ENCODE results near the gene RUBCN.
"Not testable (repeated sequence)": the region's sequence is repeated elsewhere in the genome, so short reads cannot be mapped to it uniquely, and the experiment has no call there.

Gene RUBCN

DNA sequence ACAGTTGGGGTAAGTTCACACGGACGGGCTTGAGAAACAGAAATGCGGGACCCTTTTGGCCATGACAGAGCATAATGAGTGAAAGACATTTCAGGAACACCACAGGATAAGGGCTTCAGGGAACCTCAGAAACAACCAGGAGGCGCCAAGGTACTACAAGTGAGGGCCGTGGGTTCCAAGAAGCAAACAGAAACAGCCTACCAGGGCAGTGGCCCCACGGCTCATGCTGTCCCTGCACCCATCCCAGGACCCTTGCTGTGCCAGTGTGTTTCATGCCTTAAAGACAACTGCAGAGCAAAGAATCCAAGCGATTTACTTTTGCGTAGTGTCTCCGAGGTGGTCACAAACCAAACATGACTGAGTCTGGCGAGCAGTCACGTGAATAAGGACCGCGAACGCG is 54.0 kb downstream of the RUBCN start:
- DNase-seq: no peak

DNA sequence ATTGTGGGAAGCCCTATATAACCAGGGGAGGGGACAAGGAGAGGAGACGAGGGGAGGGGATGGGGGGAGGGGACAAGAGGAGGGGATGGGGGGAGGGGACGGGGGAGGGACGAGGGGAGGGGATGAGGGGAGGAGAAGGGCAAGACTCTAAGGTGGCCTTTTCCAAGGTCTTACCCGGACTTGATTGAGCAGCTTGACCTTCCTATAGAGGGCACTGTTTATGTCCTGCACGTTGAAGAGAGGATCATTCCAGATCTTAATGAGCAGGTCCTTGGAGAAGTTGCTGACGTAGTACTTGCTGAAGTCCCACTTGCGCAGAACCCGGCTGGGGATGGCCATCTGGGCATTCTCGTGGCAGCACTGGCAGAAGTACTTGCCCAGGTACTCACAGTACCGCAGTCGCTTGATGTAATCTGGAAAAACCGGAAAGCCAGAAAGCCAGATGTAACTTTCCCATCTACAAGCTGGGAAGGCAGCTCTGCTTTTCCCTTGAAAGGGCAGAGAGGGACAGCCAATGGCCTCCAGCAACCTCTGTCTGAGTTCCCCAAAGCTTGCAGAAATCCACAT is 55.7 kb downstream of the RUBCN start:
- DNase-seq: no peak

DNA sequence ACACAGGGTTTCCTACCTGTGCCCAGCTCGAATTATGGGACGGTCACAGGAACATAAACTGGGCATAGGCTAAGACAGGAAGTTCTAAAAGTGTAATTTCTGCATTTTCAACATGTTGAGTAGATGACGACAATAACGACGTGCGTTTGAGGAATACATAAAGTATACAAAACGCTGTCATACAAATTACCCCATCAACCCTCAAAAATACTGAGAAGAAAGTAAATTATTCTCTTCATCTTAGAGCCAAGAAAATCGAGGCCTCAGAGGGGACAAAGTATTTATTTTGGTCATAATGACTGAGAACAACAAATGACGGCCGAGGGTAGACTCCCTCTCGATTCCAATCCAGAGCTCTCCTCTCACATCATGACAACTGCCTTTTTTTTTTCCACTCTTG is 60.8 kb downstream of the RUBCN start:
- no peak for DNase-seq

DNA sequence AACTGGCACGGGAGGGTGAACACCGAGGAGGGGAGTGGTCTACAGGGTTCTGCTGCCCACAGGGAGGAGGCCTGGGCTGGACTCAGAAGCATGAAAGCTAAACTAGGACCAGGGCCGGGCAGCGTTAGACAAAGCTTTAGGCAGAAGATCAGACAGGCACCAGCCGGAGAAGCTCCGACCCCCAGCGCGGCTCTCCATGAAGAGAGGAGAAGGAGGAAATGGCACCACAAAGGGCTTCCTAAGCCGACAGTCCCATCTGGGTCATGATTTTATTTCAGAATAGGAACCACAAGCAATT is 61.2 kb downstream of the RUBCN start:
- DNase-seq: no peak

DNA sequence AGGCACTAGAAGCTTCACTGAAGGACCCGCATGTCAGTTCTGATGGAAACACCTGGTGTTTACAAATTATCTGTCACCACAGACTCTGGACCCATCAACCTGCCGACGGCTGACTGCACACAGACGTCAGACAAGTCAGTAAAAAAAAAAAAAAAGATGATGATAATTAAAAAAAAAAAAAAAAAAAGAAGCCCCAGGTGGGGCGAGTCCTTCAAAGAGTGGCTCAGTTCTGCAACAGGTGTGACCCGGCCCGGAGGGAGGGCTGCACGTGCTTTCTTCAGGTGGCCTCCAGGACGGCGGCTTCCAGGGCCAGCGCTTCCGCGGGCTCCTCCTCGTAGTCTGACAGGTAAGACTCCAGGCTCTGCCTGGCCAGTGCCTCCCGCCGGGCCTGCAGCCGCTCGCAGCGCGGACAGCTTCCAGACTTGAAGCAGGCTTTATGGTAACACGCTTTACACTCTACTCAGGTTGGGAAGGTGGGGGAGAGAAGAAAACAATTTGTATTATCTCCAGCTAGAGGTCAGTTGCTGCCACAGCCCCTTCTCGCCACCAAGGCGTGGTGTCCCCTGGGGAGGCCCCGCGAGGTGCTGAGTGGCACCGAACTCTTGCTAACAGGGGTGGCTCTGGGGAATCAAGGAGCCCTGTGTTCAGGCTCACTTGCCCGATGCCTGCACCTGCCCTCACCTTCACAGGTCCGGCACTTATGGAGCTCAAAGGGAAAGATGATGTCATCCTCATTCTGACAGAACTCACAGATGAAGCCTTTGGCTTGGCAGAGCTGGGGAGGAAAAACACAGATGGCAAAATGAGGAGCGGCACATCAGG is 61.8 kb downstream of the RUBCN start:
- no peak for DNase-seq

DNA sequence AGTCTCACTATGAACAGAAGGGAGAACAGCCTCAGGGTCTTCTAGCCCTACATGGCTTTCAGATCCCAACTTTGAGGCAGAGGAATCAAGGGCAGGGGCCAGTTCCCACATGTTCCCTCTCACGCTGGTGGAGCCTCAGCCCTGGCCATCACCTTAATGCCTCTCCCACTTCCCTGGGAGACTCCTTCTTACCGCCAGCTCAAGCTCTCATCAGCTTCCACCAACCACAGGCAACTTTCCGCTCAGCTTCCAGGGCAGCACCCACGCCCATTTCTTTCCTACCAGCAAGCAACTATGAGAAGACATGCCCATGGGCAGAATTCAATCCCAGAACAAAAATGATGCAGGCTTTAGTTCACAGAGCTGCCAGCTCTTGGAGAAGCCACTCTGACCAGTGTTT is 63.5 kb downstream of the RUBCN start:
- no peak for DNase-seq

DNA sequence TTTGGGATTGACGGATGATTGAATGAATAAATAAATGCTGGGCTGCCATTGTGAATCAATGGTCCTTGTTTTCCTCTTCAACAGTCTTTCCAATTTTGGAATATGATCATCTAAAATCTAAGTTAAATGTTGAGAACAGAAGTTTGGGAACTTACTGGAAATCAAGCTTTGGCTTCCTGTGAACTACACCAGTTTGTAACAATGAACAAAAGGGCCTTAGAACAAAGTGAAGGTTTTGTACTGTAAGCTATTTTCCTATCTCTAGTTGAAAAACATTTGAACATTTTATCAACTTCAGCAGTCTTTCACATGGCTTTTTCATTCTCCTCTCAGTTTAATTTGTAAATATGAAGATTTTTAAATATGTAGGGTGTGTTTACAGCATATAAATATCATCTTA is 66.3 kb downstream of the RUBCN start:
- no peak for DNase-seq

DNA sequence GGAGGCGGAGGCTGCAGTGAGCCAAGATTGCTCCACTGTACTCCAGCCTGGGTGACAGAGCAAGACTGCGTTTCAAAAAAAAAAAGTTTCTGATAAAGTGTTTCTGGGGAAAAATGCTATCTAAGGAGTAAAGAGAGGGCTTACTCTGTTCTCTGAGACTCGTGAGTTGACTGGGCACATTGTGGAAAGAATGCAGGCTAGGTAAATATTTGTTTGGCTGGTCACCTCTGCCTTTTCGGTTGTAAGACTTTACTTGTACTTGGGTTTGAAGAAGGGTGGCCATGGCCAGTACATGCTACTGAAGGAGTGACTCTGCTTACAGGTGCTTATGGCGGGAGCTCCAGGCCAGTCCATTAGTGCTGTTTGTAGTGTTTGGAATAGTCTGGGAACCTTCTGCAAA is 68.7 kb downstream of the RUBCN start:
- DNase-seq: no peak

DNA sequence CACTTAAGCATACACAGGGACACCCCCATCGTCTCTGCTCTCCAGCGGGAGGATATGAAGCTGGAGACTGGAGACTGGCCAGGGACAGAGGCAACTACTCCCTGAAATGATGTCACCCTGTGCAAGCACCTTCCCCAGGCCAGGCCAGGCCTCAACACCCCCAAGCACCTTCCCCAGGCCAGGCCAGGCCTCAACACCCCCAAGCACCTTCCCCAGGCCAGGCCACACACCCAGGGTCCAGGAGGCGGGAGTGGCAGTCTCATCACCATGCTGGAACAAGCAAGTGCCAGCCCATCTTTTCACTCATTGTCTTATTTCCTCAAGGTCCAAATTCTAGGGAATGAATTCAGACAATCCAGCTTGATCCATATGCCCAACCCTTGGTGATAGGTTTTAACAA is 69.4 kb downstream of the RUBCN start:
- not testable (repeated sequence) for DNase-seq

DNA sequence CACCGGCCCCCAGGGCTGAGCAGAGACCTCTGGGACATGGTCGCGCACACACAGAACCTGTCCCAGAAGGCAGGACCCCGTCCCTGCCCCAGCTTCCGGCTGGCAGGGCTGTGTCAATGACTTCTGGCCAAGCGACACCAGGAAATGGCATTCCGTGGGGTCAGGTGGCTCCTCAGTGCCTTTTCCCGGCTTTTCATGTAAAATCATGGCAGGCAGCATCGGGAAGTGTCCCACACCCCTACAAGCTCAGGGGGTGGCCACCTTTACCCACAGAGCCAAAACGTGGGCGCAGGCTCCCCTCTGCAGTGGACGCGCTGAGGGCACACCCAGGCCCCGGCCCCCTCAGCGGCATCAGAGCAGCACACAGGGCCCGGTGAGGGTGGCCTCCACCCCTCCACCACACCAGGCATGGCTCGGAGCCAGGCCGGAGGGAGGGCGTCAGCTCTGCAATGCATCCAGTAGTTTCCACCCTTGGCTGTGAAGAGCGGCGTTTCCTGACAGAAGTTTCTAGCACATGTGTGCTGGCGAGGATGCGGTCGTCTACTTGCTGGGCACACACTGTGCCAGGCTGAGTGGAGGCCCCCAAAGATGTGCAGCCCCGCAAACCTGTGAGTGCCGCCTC is 70.4 kb downstream of the RUBCN start:
- not testable (repeated sequence) for DNase-seq

DNA sequence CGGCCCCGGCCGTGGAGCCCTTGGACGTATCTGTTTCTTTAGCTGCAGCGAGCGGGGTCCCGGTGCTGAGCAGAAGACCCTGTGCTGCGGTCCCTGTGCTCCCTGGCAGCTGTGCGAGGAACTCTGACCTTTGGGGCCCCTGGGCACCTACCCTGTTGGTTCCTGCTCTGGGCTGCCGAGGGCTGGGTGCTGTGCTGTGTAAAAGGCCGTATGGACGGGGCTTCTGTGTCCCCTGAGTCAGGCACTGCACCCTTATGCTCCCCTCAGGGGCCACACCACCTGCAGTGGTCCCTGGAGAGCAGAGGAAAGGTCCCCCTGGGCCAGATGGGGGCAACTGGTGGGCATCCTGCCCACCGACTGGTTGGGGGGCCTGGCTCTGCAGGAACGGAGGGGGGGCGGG is 71.2 kb downstream of the RUBCN start:
- DNase-seq: not testable (repeated sequence)

DNA sequence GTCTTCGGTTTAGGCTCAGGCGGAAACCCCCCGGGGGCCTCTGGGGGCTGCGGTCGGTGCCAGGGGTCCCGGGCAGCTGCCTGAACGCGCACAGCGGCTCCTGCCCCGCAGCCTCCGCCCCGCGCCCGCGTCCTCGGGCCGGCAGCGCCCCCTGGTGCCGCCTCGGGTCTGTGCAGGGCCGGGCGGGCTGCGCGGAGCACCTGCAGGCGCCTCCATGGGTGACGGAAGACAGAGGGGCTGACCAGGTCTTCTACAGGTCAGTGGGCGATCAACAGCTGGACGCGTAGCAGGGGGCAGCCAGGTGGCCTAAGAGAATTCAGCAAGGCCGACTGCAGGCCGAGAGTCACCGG is 71.6 kb downstream of the RUBCN start:
- DNase-seq: not testable (repeated sequence)

DNA sequence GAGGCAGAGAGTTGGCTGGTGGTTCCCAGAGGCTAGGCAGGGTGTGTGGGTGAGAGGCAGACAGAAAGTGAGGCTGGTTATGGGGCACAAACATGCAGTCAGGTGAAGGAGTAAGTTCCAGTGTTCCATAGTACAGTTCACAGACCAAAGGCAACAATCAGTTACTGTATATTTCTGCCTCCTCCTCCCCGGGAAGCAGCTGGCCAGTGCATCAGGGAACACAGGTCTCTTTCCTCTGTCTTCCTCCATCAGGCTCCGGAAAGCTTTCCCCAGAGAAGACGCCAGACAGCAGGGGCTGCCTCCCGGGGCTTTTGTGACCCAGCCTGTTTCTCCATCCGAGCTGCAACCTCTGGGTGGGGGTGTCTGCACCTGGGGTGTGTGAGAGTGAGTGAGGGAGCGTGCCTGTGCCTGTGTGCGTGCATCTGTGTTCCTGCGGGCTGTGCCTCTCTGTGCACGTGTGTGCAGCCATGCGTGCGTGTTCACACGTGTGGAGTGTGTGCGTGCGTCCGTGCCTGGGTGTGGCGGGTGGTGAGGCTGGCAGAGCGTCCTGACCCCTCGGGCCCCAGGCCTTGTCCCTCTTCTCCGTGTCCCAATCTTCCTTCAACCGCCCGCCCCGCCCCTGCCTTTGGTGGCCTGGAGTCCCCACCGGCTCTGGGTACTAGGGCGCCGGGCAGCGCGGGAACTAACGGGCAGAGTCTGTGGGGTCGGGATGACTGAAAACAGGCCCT is 72.1 kb downstream of the RUBCN start:
- DNase-seq: not testable (repeated sequence)

DNA sequence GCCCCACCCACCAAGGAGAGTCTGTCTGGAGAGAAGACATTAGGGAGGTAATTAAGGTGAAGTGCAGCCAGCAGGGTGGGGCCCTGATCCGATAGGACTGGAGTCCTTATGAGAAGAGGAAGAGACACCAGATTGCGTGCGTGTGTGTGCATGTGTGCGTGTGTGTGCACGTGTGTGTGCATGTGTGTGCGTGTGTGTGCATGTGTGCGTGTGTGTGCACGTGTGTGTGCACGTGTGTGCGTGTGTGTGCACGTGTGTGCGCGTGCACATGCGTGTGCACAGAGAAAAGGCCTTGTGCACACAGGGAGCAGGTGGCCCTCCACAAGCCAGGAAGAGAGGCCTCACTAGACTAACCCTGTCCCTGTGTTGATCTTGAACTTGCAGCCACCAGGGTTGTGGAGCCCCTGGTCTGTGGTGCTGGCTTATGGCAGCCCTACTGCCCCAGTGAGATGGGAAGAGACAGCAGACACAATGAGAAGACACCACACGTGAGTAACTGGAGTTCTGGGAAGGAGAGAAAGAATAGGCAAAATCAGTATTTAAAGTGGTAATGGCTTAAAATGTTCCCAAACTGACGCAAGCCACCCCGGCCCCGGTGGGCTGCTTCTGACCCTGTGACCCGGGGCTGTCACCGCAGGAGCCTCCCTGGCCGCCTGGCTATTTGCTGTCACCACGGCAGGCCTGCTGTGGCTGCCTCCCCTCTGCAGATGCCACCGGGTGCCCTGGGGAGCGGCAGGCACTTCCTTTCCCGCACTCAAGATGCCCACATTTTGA is 73.2 kb downstream of the RUBCN start:
- DNase-seq: not testable (repeated sequence)

DNA sequence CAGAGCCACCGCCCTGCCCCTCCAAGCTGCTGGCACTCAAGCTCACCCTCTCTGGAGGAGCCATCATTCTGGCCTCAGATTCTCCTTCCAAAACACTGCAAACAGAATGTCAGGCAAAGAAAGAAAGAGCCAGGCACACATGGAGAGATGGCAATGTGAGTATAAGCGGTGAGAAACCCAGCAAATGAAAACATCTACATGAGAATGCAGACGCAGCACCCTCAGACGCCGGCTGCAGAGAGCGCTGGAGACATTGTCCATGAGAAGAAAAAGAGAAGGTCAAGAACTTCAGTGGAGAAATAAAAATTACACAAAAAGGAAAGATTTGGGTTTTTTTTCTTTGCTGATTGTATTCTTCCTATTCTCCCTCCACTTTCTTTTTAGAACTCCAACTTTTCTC is 74.4 kb downstream of the RUBCN start:
- not testable (repeated sequence) for DNase-seq

DNA sequence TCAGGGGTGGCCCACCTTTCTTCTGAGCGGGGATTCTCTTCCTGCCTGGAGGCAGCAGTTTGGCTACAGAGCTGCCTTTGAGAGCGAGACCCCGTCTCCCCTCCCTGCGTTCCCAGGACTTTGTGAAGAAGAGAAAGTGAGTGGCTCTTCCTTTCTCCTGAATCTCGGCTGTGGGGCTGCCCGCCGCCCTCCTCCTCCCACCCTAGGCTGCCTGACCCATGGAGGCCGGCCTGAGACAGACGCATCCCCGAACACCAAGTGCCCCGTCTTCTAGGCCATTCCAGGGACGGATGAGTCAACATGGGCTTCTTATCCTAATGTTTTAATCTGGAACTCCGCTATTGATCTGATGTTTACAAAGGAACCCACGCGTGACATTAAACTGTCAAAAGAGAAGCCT is 74.8 kb downstream of the RUBCN start:
- DNase-seq: not testable (repeated sequence)

DNA sequence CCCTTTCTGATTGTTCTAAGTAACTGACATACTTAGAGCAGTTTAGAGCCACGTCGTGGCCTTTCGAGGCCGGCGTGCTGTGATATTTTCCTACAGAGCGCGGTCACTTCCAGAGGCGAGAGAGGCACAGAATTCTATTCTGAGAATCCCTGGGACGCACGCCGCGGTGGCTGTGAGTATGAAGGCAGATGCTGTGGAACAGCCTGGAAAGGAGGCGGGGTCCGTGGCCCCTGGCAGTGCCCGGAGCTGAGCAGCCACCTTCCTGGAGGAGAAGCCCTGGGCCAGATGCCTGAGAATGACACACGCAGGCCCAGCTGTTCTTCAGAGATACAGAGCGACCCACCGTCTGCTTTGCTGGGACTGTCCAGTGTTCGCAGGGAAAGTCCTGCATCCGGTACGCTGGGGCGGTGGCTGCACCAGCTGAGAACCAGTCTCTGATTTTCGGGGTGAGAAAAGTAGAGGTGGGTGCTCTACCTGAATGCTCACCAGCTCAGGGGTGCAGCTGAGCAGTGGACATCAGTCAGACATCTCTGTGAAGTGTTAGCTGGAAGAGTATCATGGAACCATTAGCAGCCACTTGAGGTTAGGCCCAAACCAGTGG is 75.4 kb downstream of the RUBCN start:
- not testable (repeated sequence) for DNase-seq

DNA sequence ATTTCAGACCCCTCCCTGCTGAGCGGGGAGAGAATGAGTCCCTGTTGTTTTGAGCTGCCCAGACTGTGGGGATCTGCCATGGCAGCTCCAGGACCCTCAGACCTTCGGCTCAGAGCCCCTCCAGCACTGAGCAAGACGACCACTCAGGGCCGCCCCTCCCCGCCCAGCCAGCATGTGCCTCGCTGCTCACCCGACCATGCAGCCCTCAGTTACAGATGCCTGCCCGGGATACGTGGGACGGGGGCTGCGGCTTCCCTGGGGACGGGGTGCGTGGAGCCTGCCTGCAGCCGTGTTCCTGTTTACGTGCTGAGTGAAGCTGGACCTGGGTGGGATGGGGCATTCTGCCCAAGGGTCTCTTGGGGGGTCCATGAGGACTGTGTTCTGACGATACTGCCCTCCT is 77.0 kb downstream of the RUBCN start:
- not testable (repeated sequence) for DNase-seq

DNA sequence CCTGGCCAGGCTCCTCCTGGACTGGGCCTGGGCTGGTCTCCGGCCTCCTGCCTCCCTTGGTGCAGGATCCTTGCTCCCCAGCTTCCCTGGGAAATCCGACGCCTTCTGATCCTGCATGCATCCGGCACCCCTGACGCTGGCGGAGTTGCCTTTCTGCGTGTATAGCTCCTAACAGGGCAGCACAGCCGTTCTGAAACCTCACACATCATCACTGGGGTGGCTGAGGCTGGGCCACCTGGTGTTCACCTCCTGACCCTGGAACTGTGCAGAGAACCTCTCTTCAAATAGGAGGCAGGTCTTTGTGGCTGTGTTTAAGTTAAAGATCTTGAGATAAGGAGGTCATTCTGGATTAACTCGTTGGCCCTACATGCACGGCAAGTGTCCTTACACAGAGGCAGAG is 77.6 kb downstream of the RUBCN start:
- DNase-seq: not testable (repeated sequence)

DNA sequence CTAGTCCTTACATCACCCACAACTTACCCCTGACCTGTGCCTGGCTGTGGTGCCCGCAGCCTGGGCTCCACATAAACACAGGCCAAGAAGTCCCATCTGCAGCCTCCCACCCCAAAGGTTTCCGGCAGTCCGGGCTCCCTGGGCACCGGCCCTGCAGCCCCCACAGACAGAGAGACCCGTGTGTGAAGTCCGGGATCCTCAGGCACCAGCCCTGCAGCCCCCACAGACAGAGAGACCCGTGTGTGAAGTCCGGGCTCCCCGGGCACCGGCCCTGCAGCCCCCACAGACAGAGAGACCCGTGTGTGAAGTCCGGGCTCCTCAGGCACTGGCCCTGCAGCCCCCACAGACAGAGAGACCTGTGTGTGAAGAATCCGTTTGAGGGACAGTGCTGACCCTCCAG is 78.0 kb downstream of the RUBCN start:
- not testable (repeated sequence) for DNase-seq

DNA sequence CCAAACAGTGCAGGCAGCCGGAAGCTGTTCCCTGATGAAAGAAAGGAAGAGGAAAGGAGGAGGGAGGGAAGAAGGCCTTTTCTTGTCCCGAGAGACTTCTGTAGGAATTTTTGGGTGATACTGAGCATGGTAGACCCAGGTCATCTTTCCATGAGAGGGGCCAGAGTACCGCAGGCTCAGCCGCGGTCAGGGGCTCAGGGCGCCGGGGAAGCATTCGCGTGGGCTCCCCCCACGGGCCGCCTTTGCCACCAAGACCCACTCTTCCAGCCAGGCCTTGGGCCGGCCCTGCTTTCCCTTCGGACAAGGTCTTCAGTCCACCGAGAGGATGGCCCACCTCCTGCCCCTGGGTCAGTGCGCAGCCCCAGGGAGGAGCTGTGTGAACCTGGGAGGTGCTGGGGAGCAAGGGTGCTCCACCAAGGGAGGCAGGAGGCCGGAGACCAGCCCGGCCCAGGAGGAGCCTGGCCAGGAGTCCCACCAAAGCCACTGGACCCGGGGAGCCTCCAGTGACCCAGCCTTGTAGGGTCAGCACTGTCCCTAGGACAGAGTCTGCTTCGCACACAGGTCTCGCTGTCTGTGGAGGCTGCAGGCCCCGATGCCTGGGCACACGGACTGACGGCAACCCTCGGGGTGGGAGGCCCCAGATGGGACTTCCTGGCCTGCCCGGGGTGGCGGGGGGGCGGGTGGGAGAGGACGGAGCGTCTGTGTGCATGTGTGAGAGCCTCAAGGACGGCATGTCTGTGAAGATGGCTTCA is 79.0 kb downstream of the RUBCN start:
- DNase-seq: not testable (repeated sequence)

DNA sequence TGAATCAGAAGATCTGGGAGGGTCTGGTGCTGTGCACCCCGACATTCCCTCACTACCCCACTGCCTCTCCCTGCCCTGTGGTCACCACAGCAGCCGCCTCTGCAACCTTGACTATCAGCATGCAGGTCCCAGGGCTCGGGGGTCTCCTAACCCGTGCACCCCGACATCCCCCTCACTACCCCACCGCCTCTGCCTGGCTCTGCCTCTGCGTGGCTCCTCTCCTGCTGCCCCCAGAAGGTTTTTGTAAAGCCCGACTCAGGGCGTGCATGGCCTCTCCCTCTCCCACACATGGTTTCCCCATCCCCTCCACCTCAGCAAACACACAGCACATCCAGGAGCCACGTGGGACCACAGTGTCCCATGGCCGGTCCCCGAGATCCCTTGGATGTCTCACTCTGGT is 79.7 kb downstream of the RUBCN start:
- DNase-seq: not testable (repeated sequence)
